ENCODE measurements around the gene CRMP1.

CRMP1 gene

DNA sequence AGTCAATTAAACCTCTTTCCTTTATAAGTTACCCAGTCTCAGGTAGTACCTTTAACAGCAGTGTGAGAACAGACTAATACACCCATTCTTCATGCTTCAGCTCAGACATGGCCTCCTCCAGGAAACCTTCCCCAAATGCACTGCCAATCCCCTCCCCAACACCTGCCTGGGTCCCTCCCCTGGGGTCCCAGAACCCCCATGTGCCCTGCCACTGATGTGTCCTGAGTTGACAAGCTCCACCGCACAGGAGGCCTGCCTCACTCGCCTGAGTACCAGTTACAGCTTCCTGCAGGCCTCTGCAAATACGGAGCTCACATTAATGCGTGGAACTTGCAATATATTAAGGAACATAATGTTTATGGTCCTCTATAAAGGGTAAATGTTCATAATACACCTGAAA, 34.9 kb upstream of the CRMP1 start:
- Histone ChIP-seq H3K23ac (ENCODE audit: low read depth, low read length, poor library complexity) (no peak overlapping the region), H4K8ac (ENCODE audit: low read depth, low read length) (no peak overlapping the region), H3K27me3 (ENCODE audit: control insufficient read depth in 3 of 3, insufficient read depth in 3 of 3, low read depth in 1 of 3, low read length in 3 of 3) (peaks cover 0 to 41% (median 3%) of the 10 kb centered on the region in 3 experiments), H2BK12ac (ENCODE audit: low read length) (no peak overlapping the region), H2BK15ac (ENCODE audit: low read length) (no peak overlapping the region), H2BK5ac (ENCODE audit: low read length) (no peak overlapping the region), H3K14ac (ENCODE audit: low read length) (no peak overlapping the region), H3K4ac (ENCODE audit: low read length) (no peak overlapping the region), H3K79me1 (ENCODE audit: low read depth, low read length) (no peaks in the 10 kb centered on the region), H2AFZ (ENCODE audit: low read length) (no peak overlapping the region), H3K9me3 (replicated peaks in 1 of 2; ENCODE audit: control insufficient read depth in 2 of 2, insufficient read depth in 1 of 2, low read depth in 1 of 2, low read length in 2 of 2) (no peaks in the 10 kb centered on the region), H3K9ac (ENCODE audit: low read depth, low read length, poor library complexity) (no peak overlapping the region), H2BK120ac (ENCODE audit: low read depth, low read length) (no peak overlapping the region), H2AK5ac (ENCODE audit: low read depth, low read length) (no peak overlapping the region), H3K36me3 (replicated peaks in 1 of 2; ENCODE audit: control insufficient read depth in 2 of 2, insufficient read depth in 2 of 2, low read length in 2 of 2) (no peaks in the 10 kb centered on the region), H3K18ac (ENCODE audit: low read length) (no peak overlapping the region), H3K4me1 (ENCODE audit: control insufficient read depth in 2 of 2, insufficient read depth in 1 of 2, low read depth in 1 of 2, low read length in 2 of 2) (peaks cover 6 to 7% of the 10 kb centered on the region in 2 donors), H3K27ac (replicated peaks; ENCODE audit: low read length) (no peak overlapping the region), H3K4me2 (ENCODE audit: insufficient read depth, low read length, poor library complexity, severe bottlenecking) (no peak overlapping the region), H3K4me3 (ENCODE audit: low read length in 2 of 2) (no peak overlapping the region), H4K91ac (ENCODE audit: low read depth, low read length, poor library complexity) (no peak overlapping the region)
- DNase-seq (ENCODE audit: low spot score): no peak
- WGBS, 2 donors (ENCODE audit: extremely low coverage in 2 of 2, insufficient read length in 2 of 2, insufficient replicate concordance in 1 of 2): no CpG with 5 or more reads among the region's 4 CpGs

DNA sequence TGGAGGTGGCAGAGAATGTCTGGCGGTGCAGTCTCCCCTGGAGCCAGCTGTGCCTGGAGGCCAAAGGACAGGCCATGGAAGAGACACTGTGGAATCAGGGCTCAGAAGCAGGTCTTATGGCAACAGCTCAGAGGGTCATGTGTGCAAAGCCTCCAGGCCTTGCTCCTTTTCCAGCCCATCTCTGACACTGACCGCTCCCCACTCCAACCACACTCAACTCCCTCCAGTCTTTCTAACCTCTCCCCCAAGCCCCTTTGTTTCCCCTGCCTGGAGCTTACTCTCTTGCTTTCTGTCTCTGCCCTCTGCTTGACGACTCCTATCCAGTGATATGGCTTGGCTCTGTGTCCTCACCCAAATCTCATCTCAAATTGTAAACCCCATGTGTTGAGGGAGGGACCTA, 34.2 kb upstream of the CRMP1 start:
- Histone ChIP-seq H3K9me3 (replicated peaks in 1 of 2; ENCODE audit: control insufficient read depth in 2 of 2, insufficient read depth in 1 of 2, low read depth in 1 of 2, low read length in 2 of 2) (no peaks in the 10 kb centered on the region), H3K36me3 (replicated peaks in 1 of 2; ENCODE audit: control insufficient read depth in 2 of 2, insufficient read depth in 2 of 2, low read length in 2 of 2) (no peaks in the 10 kb centered on the region), H3K14ac (ENCODE audit: low read length) (no peak overlapping the region), H3K4me2 (ENCODE audit: insufficient read depth, low read length, poor library complexity, severe bottlenecking) (no peak overlapping the region), H3K9ac (ENCODE audit: low read depth, low read length, poor library complexity) (no peak overlapping the region), H2BK15ac (ENCODE audit: low read length) (no peak overlapping the region), H3K79me1 (ENCODE audit: low read depth, low read length) (no peaks in the 10 kb centered on the region), H3K27ac (replicated peaks; ENCODE audit: low read length) (no peak overlapping the region), H3K4me3 (ENCODE audit: low read length in 2 of 2) (peak overlapping the region in 1 of 2 donors; percentile 47), H2BK12ac (ENCODE audit: low read length) (no peak overlapping the region), H3K27me3 (ENCODE audit: control insufficient read depth in 3 of 3, insufficient read depth in 3 of 3, low read depth in 1 of 3, low read length in 3 of 3) (peaks cover 0 to 43% (median 2%) of the 10 kb centered on the region in 3 experiments), H3K23ac (ENCODE audit: low read depth, low read length, poor library complexity) (no peak overlapping the region), H2BK120ac (ENCODE audit: low read depth, low read length) (no peak overlapping the region), H2BK5ac (ENCODE audit: low read length) (no peak overlapping the region), H3K4me1 (ENCODE audit: control insufficient read depth in 2 of 2, insufficient read depth in 1 of 2, low read depth in 1 of 2, low read length in 2 of 2) (peaks cover 6 to 7% of the 10 kb centered on the region in 2 donors), H2AFZ (ENCODE audit: low read length) (no peak overlapping the region), H2AK5ac (ENCODE audit: low read depth, low read length) (no peak overlapping the region), H4K91ac (ENCODE audit: low read depth, low read length, poor library complexity) (no peak overlapping the region), H4K8ac (ENCODE audit: low read depth, low read length) (no peak overlapping the region), H3K4ac (ENCODE audit: low read length) (no peak overlapping the region), H3K18ac (ENCODE audit: low read length) (peak overlapping the region; percentile 25)
- DNase-seq (ENCODE audit: low spot score): no peak
- WGBS, 2 donors (ENCODE audit: extremely low coverage in 2 of 2, insufficient read length in 2 of 2, insufficient replicate concordance in 1 of 2): no CpG with 5 or more reads among the region's 3 CpGs

DNA sequence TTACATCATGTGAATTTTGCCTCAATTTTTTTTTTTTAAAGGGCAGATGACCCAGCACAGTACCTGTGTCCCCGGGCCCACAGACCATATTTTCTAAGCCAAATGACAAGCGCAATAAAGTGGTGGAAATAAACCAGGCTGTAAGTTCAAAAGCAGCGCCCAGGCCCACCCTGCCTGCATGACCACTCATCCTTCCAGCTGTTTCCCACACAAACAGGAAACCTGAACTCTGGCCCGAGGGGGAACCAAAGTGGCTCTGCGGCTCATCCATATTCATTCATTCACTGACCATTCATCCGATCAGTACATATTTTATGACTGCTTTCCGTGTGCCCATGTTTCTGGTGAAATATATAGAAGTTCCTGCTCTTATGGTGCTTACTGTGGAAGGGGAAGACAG, 33.7 kb upstream of the CRMP1 start:
- Histone ChIP-seq H3K4ac (ENCODE audit: low read length) (no peak overlapping the region), H3K9me3 (replicated peaks in 1 of 2; ENCODE audit: control insufficient read depth in 2 of 2, insufficient read depth in 1 of 2, low read depth in 1 of 2, low read length in 2 of 2) (no peaks in the 10 kb centered on the region), H3K14ac (ENCODE audit: low read length) (no peak overlapping the region), H2BK5ac (ENCODE audit: low read length) (no peak overlapping the region), H4K8ac (ENCODE audit: low read depth, low read length) (no peak overlapping the region), H2AFZ (ENCODE audit: low read length) (no peak overlapping the region), H3K4me2 (ENCODE audit: insufficient read depth, low read length, poor library complexity, severe bottlenecking) (no peak overlapping the region), H2BK12ac (ENCODE audit: low read length) (no peak overlapping the region), H3K36me3 (replicated peaks in 1 of 2; ENCODE audit: control insufficient read depth in 2 of 2, insufficient read depth in 2 of 2, low read length in 2 of 2) (no peaks in the 10 kb centered on the region), H3K79me1 (ENCODE audit: low read depth, low read length) (no peaks in the 10 kb centered on the region), H3K9ac (ENCODE audit: low read depth, low read length, poor library complexity) (no peak overlapping the region), H3K27me3 (ENCODE audit: control insufficient read depth in 3 of 3, insufficient read depth in 3 of 3, low read depth in 1 of 3, low read length in 3 of 3) (peaks cover 0 to 47% (median 0%) of the 10 kb centered on the region in 3 experiments), H3K4me3 (ENCODE audit: low read length in 2 of 2) (no peak overlapping the region), H3K27ac (replicated peaks; ENCODE audit: low read length) (no peak overlapping the region), H3K23ac (ENCODE audit: low read depth, low read length, poor library complexity) (no peak overlapping the region), H2BK15ac (ENCODE audit: low read length) (no peak overlapping the region), H2AK5ac (ENCODE audit: low read depth, low read length) (no peak overlapping the region), H3K4me1 (ENCODE audit: control insufficient read depth in 2 of 2, insufficient read depth in 1 of 2, low read depth in 1 of 2, low read length in 2 of 2) (peaks cover 6 to 7% of the 10 kb centered on the region in 2 donors), H3K18ac (ENCODE audit: low read length) (no peak overlapping the region), H4K91ac (ENCODE audit: low read depth, low read length, poor library complexity) (no peak overlapping the region), H2BK120ac (ENCODE audit: low read depth, low read length) (no peak overlapping the region)
- no peak for DNase-seq (ENCODE audit: low spot score)
- WGBS, 2 donors (ENCODE audit: extremely low coverage in 2 of 2, insufficient read length in 2 of 2, insufficient replicate concordance in 1 of 2): no CpG with 5 or more reads among the region's 7 CpGs

DNA sequence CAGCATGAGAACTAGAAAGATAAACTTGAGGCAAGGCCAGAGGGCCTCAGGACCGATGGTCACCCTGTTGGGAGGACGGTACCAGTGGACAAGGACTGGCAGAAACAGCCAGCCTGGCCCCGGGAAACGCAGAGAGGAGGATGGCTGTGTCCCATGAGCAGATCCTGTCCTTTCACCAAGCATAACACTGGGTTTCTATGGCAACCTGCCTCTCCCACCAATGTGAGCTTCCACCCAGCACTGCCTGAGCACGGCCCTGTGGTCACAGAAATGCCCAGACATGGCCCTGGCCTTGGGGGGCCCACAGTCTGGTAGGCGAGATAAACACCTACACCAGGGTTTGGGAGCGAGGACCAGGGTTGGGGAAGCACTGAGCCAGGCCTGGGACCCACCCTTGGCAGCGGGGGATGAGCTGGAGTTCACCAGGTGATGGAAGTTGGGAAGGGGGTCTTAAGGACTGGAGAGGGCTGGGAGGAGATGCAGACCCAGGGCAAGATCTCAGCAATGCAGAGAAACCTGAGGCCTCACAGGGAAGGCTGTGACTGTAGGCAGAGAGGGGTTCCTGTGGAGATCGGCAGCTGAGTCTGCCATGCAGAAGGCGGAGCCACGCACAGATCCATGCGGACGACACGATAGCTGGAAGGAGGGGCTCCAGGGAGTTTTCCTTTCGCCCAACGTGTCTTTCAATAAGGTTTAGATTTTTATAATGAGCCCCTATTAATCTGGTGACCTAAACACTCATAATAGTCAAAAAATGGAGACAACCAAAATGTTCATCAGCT, 32.7 kb upstream of the CRMP1 start:
- Histone ChIP-seq H3K27me3 (ENCODE audit: control insufficient read depth in 3 of 3, insufficient read depth in 3 of 3, low read depth in 1 of 3, low read length in 3 of 3) (peaks cover 0 to 46% (median 0%) of the 10 kb centered on the region in 3 experiments), H3K9me3 (replicated peaks in 1 of 2; ENCODE audit: control insufficient read depth in 2 of 2, insufficient read depth in 1 of 2, low read depth in 1 of 2, low read length in 2 of 2) (no peaks in the 10 kb centered on the region), H3K9ac (ENCODE audit: low read depth, low read length, poor library complexity) (no peak overlapping the region), H3K36me3 (replicated peaks in 1 of 2; ENCODE audit: control insufficient read depth in 2 of 2, insufficient read depth in 2 of 2, low read length in 2 of 2) (no peaks in the 10 kb centered on the region), H3K4ac (ENCODE audit: low read length) (no peak overlapping the region), H4K8ac (ENCODE audit: low read depth, low read length) (no peak overlapping the region), H3K27ac (replicated peaks; ENCODE audit: low read length) (no peak overlapping the region), H3K18ac (ENCODE audit: low read length) (no peak overlapping the region), H3K4me2 (ENCODE audit: insufficient read depth, low read length, poor library complexity, severe bottlenecking) (no peak overlapping the region), H3K79me1 (ENCODE audit: low read depth, low read length) (no peaks in the 10 kb centered on the region), H3K4me3 (ENCODE audit: low read length in 2 of 2) (no peak overlapping the region), H2BK15ac (ENCODE audit: low read length) (no peak overlapping the region), H3K14ac (ENCODE audit: low read length) (no peak overlapping the region), H3K4me1 (ENCODE audit: control insufficient read depth in 2 of 2, insufficient read depth in 1 of 2, low read depth in 1 of 2, low read length in 2 of 2) (peaks cover 5 to 6% of the 10 kb centered on the region in 2 donors), H2AK5ac (ENCODE audit: low read depth, low read length) (no peak overlapping the region), H2BK120ac (ENCODE audit: low read depth, low read length) (no peak overlapping the region), H2BK12ac (ENCODE audit: low read length) (no peak overlapping the region), H4K91ac (ENCODE audit: low read depth, low read length, poor library complexity) (no peak overlapping the region), H2AFZ (ENCODE audit: low read length) (peak overlapping the region; percentile 36), H3K23ac (ENCODE audit: low read depth, low read length, poor library complexity) (peak overlapping the region; percentile 15), H2BK5ac (ENCODE audit: low read length) (no peak overlapping the region)
- no CpG with 5 or more reads among the region's 16 CpGs for WGBS, 2 donors (ENCODE audit: extremely low coverage in 2 of 2, insufficient read length in 2 of 2, insufficient replicate concordance in 1 of 2)
- DNase-seq (ENCODE audit: low spot score): no peak

All from neuronal stem cell (in vitro differentiated cells).